GM12874 (cell line): Measurements from ENCODE around the gene RASSF4.

Experiments
- TF ChIP-seq, protein P1 (sequence below): IDR thresholded peaks from 2 replicates; pipeline ENCODE4 v1.5.1; 2011; ENCODE audit warnings: low read depth, mild to moderate bottlenecking, control low read depth, low read length, moderate library complexity; ENCODE audit not compliant: insufficient read depth

RASSF4 gene

DNA sequence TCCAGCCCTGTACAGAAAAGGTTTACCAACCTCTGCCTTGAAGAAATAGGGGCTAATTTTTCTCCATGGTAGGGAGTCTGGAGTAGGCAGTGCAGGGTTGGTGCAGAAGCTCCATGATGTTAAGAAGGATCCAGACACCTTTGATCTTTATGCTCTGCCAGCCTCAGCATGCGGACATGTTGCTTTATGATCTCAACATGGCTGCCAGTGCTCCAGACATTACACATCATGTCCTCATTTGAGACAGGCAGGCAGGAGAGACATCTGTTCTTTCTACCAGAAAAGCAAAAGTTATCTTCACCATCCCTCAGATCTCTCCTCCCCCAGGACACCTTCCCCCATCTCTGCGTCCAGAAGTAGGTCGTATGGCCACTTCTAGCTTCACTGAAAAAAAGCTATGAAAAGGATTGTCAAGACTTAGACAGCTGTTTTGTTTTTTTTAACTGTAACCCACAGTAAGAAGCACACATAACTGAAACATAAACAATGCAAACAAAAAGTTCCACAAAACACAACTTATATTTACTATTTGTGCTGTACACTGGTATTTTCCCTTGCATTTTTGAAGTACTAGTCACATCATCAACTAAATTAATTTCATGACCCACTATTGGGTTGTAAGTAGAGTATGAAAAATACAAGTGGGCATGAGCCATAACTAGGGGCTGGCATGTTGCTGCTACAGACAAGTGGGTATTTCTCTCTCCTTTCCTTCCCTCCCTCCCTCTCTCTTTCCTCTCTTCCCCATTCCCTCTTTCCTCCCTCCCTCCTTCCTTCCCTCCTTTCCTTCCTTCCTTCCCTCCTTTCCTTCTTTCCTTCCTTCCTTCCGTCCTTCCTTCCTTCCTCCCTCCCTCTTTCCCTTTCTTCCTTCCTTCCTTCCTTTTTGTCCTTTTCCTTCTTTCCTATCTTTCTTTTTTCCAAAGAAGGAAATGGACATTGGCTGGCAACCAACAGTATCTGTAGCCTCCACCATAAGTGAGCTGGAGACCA lies 2.6 kb upstream of the RASSF4 start:
- TF ChIP-seq, protein P1, sequence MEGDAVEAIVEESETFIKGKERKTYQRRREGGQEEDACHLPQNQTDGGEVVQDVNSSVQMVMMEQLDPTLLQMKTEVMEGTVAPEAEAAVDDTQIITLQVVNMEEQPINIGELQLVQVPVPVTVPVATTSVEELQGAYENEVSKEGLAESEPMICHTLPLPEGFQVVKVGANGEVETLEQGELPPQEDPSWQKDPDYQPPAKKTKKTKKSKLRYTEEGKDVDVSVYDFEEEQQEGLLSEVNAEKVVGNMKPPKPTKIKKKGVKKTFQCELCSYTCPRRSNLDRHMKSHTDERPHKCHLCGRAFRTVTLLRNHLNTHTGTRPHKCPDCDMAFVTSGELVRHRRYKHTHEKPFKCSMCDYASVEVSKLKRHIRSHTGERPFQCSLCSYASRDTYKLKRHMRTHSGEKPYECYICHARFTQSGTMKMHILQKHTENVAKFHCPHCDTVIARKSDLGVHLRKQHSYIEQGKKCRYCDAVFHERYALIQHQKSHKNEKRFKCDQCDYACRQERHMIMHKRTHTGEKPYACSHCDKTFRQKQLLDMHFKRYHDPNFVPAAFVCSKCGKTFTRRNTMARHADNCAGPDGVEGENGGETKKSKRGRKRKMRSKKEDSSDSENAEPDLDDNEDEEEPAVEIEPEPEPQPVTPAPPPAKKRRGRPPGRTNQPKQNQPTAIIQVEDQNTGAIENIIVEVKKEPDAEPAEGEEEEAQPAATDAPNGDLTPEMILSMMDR = no peak

DNA sequence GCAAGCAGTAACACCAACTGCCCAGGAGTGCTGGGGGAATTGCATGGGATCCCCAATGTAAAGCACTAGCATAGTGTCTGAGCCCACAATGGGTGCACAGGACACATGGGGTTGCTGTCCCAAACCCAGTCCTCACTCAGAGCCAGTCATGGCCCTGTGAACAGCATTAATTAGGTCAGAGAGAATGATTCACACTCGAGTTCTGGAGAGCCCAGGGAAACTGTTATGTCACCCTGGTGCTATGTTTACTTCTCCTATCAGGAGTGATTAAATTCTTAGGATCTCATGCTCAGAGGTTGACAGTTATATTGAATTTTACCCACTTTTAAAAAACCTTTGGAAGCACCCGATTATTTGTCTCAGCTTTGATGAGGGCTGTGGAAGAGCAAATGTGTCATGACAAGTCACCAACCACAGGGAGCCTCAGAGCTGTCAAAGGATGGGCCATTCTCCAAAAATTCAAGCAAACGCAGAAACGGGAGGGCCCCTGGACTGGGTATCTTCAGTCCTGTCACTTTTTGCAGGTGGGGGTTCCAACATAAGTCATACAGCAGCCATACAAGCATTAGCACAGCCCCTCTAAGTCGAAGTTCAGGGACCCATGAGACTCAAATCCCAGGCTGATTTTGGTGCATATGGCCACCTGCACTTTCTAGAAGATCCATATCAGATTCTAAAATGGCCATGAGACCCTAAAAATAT lies 1.3 kb upstream of the RASSF4 start:
- TF ChIP-seq, protein P1 = no peak

DNA sequence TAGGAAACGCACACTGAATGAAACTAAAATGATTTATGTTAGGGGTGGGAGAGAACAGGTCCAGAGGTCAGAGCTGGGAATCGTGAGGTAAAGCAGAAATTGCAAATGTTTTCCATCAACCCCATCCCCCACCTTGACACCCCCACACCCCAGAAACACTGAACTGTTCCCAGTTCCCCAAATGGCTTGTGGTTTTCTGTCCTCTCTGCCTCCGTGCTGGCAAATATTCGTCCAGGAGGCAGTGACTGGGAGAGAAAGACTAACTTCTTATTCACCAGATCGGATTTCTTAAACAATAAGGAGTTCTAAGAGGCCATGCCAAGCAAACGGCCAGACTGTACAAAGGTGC lies 730 bp upstream of the RASSF4 start:
- TF ChIP-seq, protein P1 = no peak

DNA sequence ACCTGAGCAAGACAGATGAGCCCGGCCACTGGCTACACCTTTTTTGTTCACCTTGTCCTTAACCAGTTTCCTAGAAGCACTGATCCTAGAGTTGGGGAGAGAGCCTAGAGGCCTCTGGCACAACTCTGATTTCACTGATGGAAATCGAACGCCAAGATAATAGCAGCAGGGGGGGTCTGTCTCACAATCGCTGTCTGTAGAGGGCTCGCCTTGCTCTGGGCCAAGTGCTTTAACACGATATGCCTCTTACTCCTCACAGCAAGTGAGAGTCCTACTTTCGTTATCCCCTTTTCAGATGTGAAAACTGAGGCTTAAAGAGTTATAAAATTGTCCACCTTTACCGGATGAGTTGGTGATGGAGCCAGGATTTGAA lies 472 bp downstream of the RASSF4 start:
- TF ChIP-seq, protein P1 = no peak

DNA sequence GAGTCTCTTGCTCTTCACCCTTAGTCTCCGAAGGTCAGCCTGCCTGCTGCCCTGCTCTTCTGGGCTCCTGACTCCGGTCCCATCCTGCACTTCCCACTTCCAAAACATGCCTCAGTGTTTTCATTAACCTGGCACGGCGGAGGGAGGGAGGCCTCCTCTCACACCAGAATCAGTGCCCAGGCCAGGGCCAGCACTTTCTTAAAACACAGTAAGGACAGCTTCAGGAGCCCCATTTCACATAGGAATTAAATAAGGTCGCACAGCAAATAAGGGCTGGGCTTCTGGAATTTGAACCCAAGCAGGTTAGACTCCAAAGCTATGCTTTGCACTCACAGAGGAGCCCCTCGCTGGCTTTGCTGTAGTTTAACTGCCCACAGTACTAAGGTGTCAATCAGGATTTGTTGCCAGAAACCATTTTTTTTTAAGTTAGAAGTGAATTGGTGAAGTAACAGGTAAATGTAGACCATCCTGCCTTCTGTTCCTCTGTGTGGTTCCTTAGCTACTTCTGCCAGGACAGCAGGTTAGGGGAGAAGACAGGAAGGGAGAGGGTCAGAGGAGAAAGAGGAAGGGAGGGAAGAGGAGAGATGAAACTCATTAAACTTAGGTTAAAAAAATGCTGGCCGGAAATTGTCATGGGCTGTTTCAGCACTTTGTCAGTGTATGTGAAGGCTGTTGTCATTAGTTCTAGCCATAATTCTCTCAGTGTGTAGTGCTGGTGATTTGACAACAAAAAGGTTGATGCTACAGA lies 1.1 kb downstream of the RASSF4 start:
- TF ChIP-seq, protein P1 = no peak

DNA sequence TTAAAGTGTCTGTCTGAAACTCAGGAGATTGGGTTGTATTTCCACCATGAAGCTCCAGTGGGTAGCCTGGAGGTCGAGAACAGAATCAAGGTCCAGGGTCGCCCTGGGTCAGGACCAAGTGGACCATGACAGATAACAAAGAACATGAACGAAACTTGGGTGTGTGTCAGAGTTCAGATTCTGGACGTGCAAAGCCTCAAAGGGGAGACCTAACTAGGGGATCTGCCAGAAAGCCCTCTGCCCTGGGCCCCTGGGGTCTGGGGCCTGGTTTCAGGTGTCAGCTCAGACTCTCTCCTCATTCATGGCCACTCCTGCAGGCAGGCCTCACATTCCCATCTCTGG lies 1.6 kb downstream of the RASSF4 start:
- TF ChIP-seq, protein P1 = no peak
